ENCODE results near the gene MAP2K5. TPM values are rescaled to one million over a fixed set of nuclear protein-coding genes. Genes with fewer than 3 reads are reported as not detected.

The MAP2K5 gene
- total RNA-seq, 1 donor from 2014 or later = 30.7 TPM

- DNase-seq (ENCODE audit: low spot score, unreplicated experiment) = no peak
Observed at GRCh38 chr15:67782691-67782991, 240.1 kb downstream of the MAP2K5 start.

GRCh38 chr15:67783303-67783702 is 240.8 kb downstream of the MAP2K5 start:
- no peaks in the 10 kb centered on the region for H3K9me3 Mint-ChIP-seq (ENCODE audit: low read depth)
- no peak overlapping the region for H3K4me3 Mint-ChIP-seq (ENCODE audit: low read depth)
- peaks cover 29% of the 10 kb centered on the region for H3K4me1 Mint-ChIP-seq (ENCODE audit: low read depth)
- no peak overlapping the region for H3K27ac Mint-ChIP-seq
- H3K36me3 Mint-ChIP-seq (ENCODE audit: insufficient read depth) = peaks cover 2% of the 10 kb centered on the region
- H3K27me3 Mint-ChIP-seq = peaks cover 16% of the 10 kb centered on the region
- DNase-seq (ENCODE audit: low spot score, unreplicated experiment) = no peak
- TF ChIP-seq CTCF (IDR thresholded peaks at IDR 0.05; ENCODE audit: unreplicated experiment) = no peak

More at GRCh38 chr15:67782691-67782991, 240.1 kb downstream of the MAP2K5 start:
- H3K36me3 Mint-ChIP-seq (ENCODE audit: insufficient read depth) = peaks cover 2% of the 10 kb centered on the region
- H3K27ac Mint-ChIP-seq = no peak overlapping the region
- peaks cover 31% of the 10 kb centered on the region for H3K4me1 Mint-ChIP-seq (ENCODE audit: low read depth)
- no peak for TF ChIP-seq CTCF (IDR thresholded peaks at IDR 0.05; ENCODE audit: unreplicated experiment)
- H3K9me3 Mint-ChIP-seq (ENCODE audit: low read depth) = no peaks in the 10 kb centered on the region
- H3K27me3 Mint-ChIP-seq = peaks cover 18% of the 10 kb centered on the region
- no peak overlapping the region for H3K4me3 Mint-ChIP-seq (ENCODE audit: low read depth)

GRCh38 chr15:67784090-67784781 is 241.7 kb downstream of the MAP2K5 start:
- DNase-seq (ENCODE audit: low spot score, unreplicated experiment) = no peak
- Mint-ChIP-seq H3K36me3 (ENCODE audit: insufficient read depth) (peaks cover 2% of the 10 kb centered on the region), H3K4me3 (ENCODE audit: low read depth) (no peak overlapping the region), H3K27me3 (peaks cover 13% of the 10 kb centered on the region), H3K9me3 (ENCODE audit: low read depth) (no peaks in the 10 kb centered on the region), H3K4me1 (ENCODE audit: low read depth) (peaks cover 28% of the 10 kb centered on the region), H3K27ac (no peak overlapping the region)
- TF ChIP-seq CTCF (IDR thresholded peaks at IDR 0.05; ENCODE audit: unreplicated experiment) = no peak

- Mint-ChIP-seq H3K9me3 (ENCODE audit: low read depth) (no peaks in the 10 kb centered on the region), H3K27me3 (peaks cover 8% of the 10 kb centered on the region), H3K36me3 (ENCODE audit: insufficient read depth) (peaks cover 3% of the 10 kb centered on the region), H3K27ac (no peak overlapping the region), H3K4me3 (ENCODE audit: low read depth) (no peak overlapping the region), H3K4me1 (ENCODE audit: low read depth) (peaks cover 30% of the 10 kb centered on the region)
- no peak for TF ChIP-seq CTCF (IDR thresholded peaks at IDR 0.05; ENCODE audit: unreplicated experiment)
- DNase-seq (ENCODE audit: low spot score, unreplicated experiment) = no peak
Observed at GRCh38 chr15:67784856-67785430, 242.4 kb downstream of the MAP2K5 start.

GRCh38 chr15:67785431-67785830 is 242.9 kb downstream of the MAP2K5 start:
- no peak overlapping the region for H3K4me3 Mint-ChIP-seq (ENCODE audit: low read depth)
- peaks cover 30% of the 10 kb centered on the region for H3K4me1 Mint-ChIP-seq (ENCODE audit: low read depth)
- peaks cover 7% of the 10 kb centered on the region for H3K27me3 Mint-ChIP-seq
- H3K9me3 Mint-ChIP-seq (ENCODE audit: low read depth) = no peaks in the 10 kb centered on the region
- no peak overlapping the region for H3K27ac Mint-ChIP-seq
- DNase-seq (ENCODE audit: low spot score, unreplicated experiment) = no peak
- TF ChIP-seq CTCF (IDR thresholded peaks at IDR 0.05; ENCODE audit: unreplicated experiment) = no peak
- H3K36me3 Mint-ChIP-seq (ENCODE audit: insufficient read depth) = peaks cover 3% of the 10 kb centered on the region
